PC-9 (cell line): ENCODE data around the gene IL4I1. TPM values are rescaled to one million over a fixed set of nuclear protein-coding genes. Genes with fewer than 3 reads are reported as not detected.

Experiments
- BruUV-seq: library from RNA; stranded (reverse); fragments of 400-500 nt; replicated peaks from 2 replicates; lab custom pipeline; 2021; lab: Mats Ljungman, UMichigan
- CTCF ChIA-PET: fragments of 300-600 bp; sonication (Branson Sonifier 250); formaldehyde crosslinking; loops from one replicate; lab custom pipeline; 2022; ENCODE audit warnings: antibody characterized with exemption; lab: Charles Lee
- POLR2A ChIA-PET: fragments of 300-600 bp; sonication (Branson Sonifier 250); formaldehyde crosslinking; loops from one replicate; lab custom pipeline; 2022; ENCODE audit warnings: antibody characterized with exemption; ENCODE audit not compliant: unreplicated experiment; lab: Charles Lee
- DNase-seq, 2 experiments: peaks; one replicate each; pipeline versions ENCODE4 v3.0.0 to v3.0.0-alpha.2; 2015 to 2022; ENCODE audit warnings: mixed read lengths in 1 of 2
- H2AFZ ChIP-seq: fragments of 200-600 bp; sonication (generic); 2 replicates; pipeline ENCODE4 v1.8.1; 2017; ENCODE audit warnings: antibody characterized with exemption
- H3F3A ChIP-seq: fragments of 200-600 bp; sonication (generic); 2 replicates; pipeline ENCODE4 v1.8.1; 2017; ENCODE audit warnings: antibody characterized with exemption, mild to moderate bottlenecking, low read depth; ENCODE audit not compliant: insufficient read depth
- H3K27ac ChIP-seq: fragments of 200-600 bp; sonication (generic); 2 replicates; pipeline ENCODE4 v1.6.1; 2016; ENCODE audit warnings: mixed run types
- H3K27me3 ChIP-seq: fragments of 200-600 bp; sonication (generic); 2 replicates; pipeline ENCODE4 v1.6.1; 2016; ENCODE audit warnings: low read depth, mixed run types; ENCODE audit not compliant: insufficient read depth
- H3K36me3 ChIP-seq: fragments of 200-600 bp; sonication (generic); 2 replicates; pipeline ENCODE4 v1.6.1; 2016; ENCODE audit warnings: low read depth, mixed run types
- H3K4me1 ChIP-seq: fragments of 200-600 bp; sonication (generic); replicated peaks from 2 replicates; pipeline ENCODE4 v1.6.1; 2016; ENCODE audit warnings: mixed run types; ENCODE audit not compliant: insufficient read depth
- H3K4me2 ChIP-seq: fragments of 200-600 bp; sonication (generic); 2 replicates; pipeline ENCODE4 v1.6.1; 2017; ENCODE audit warnings: mixed run types
- H3K4me3 ChIP-seq: fragments of 200-600 bp; sonication (generic); 2 replicates; pipeline ENCODE4 v1.6.1; 2016; ENCODE audit warnings: mixed run types
- H3K79me2 ChIP-seq: fragments of 200-600 bp; sonication (generic); 2 replicates; pipeline ENCODE4 v1.6.1; 2017; ENCODE audit warnings: low read depth, mixed run types
- H3K9me2 ChIP-seq: fragments of 200-600 bp; sonication (generic); 2 replicates; pipeline ENCODE4 v1.8.1; 2017; ENCODE audit warnings: mild to moderate bottlenecking; ENCODE audit not compliant: insufficient read depth
- H3K9me3 ChIP-seq: fragments of 200-600 bp; sonication (generic); 2 replicates; pipeline ENCODE4 v1.8.1; 2016; ENCODE audit warnings: low read depth; ENCODE audit not compliant: insufficient read depth
- H4K20me1 ChIP-seq: fragments of 200-600 bp; sonication (generic); 2 replicates; pipeline ENCODE4 v1.8.1; 2017; ENCODE audit not compliant: insufficient read depth
- CTCF ChIP-seq: fragments of 200-600 bp; sonication (generic); conservative IDR thresholded peaks from 2 replicates; pipeline ENCODE4 v1.6.1; 2017; ENCODE audit warnings: mixed run types, antibody characterized with exemption, mild to moderate bottlenecking, moderate library complexity
- EZH2 ChIP-seq: fragments of 200-600 bp; sonication (generic); IDR thresholded peaks from 2 replicates; pipeline ENCODE4 v1.8.0; 2017; ENCODE audit warnings: antibody characterized with exemption, low read depth
- intact Hi-C: fragments of 100-400 bp; cut with micrococcal nuclease; formaldehyde crosslinking; loops from one replicate; pipeline ENCODE4 v1.10.0; 2022; ENCODE audit not compliant: unreplicated experiment
- total RNA-seq: library from RNA; stranded (reverse); gene quantifications from 2 replicates; pipeline ENCODE4 v1.2.3, GENCODE V29; 2021

The IL4I1 gene
- total RNA-seq, 1 experiment from 2014 or later: not detected

- DNase-seq: no peak
- Histone ChIP-seq H3K4me1 (peaks cover 13% of the 10 kb centered on the region), H3K27ac (no peak overlapping the region), H4K20me1 (peaks cover 12% of the 10 kb centered on the region), H3F3A (peaks cover 33% of the 10 kb centered on the region; the same call in 1 of the 2 replicates), H3K79me2 (peaks cover 15% of the 10 kb centered on the region), H3K9me2 (no peaks in the 10 kb centered on the region), H3K27me3 (no peaks in the 10 kb centered on the region), H2AFZ (no peak overlapping the region), H3K4me3 (no peak overlapping the region), H3K9me3 (no peaks in the 10 kb centered on the region), H3K36me3 (peaks cover 25% of the 10 kb centered on the region; the same call in 1 of the 2 replicates), H3K4me2 (no peak overlapping the region)
- no TSS peak for BruUV-seq
- intact Hi-C loops: no loop called here
- POLR2A ChIA-PET: no interaction called here
- CTCF ChIA-PET: no interaction called here
- no peak for TF ChIP-seq CTCF
- TF ChIP-seq EZH2: no peak
Observed at GRCh38 chr19:49882643-49883042, 14.0 kb downstream of the IL4I1 start.

- Histone ChIP-seq H4K20me1 (peaks cover 12% of the 10 kb centered on the region), H3F3A (peaks cover 32% of the 10 kb centered on the region; the same call in 1 of the 2 replicates), H3K4me3 (no peak overlapping the region), H3K9me3 (no peaks in the 10 kb centered on the region), H3K36me3 (peaks cover 25% of the 10 kb centered on the region; the same call in 1 of the 2 replicates), H3K27me3 (no peaks in the 10 kb centered on the region), H3K79me2 (peaks cover 15% of the 10 kb centered on the region), H3K4me2 (no peak overlapping the region), H3K4me1 (peaks cover 13% of the 10 kb centered on the region), H3K27ac (no peak overlapping the region), H3K9me2 (no peaks in the 10 kb centered on the region), H2AFZ (no peak overlapping the region)
- POLR2A ChIA-PET: no interaction called here
- CTCF ChIA-PET: no interaction called here
- intact Hi-C loops: no loop called here
- DNase-seq: no peak
- TF ChIP-seq EZH2: no peak
- no peak for TF ChIP-seq CTCF
- BruUV-seq: no TSS peak
Observed at GRCh38 chr19:49881672-49882394, 14.9 kb downstream of the IL4I1 start.

GRCh38 chr19:49881186-49881585, 15.5 kb downstream of the IL4I1 start:
- H3K36me3 ChIP-seq: peaks cover 25% of the 10 kb centered on the region; the same call in 1 of the 2 replicates
- H4K20me1 ChIP-seq: peaks cover 12% of the 10 kb centered on the region
- H3K79me2 ChIP-seq: peaks cover 17% of the 10 kb centered on the region
- no peak overlapping the region for H2AFZ ChIP-seq
- intact Hi-C loops: no loop called here
- no peaks in the 10 kb centered on the region for H3K27me3 ChIP-seq
- TF ChIP-seq CTCF (no peak), EZH2 (no peak)
- no peaks in the 10 kb centered on the region for H3K9me2 ChIP-seq
- ChIA-PET POLR2A (no interaction called here), CTCF (no interaction called here)
- H3F3A ChIP-seq: peaks cover 26% of the 10 kb centered on the region; the same call in 1 of the 2 replicates
- no TSS peak for BruUV-seq
- no peaks in the 10 kb centered on the region for H3K9me3 ChIP-seq
- H3K27ac ChIP-seq: no peak overlapping the region
- H3K4me1 ChIP-seq: peaks cover 13% of the 10 kb centered on the region
- H3K4me2 ChIP-seq: no peak overlapping the region
- no peak overlapping the region for H3K4me3 ChIP-seq
- no peak for DNase-seq
